H1 (cell line): ENCODE results near the gene RAB11FIP5. TPM values are rescaled to one million over a fixed set of nuclear protein-coding genes. Genes with fewer than 3 reads are reported as not detected.
A peak's percentile ranks its signal among the peaks of the same experiment; 100 is the strongest.

Experiments used
- CTCF ChIA-PET: fragments of 300-600 bp; sonication (Branson Sonifier 250); formaldehyde crosslinking; loops from one replicate; lab custom pipeline; 2021; ENCODE audit not compliant: partially characterized antibody; lab: Charles Lee
- POLR2A ChIA-PET: fragments of 300-600 bp; sonication (Branson Sonifier 250); formaldehyde crosslinking; loops from one replicate; lab custom pipeline; 2021; ENCODE audit warnings: inconsistent platforms; ENCODE audit not compliant: partially characterized antibody; lab: Charles Lee
- DNase-seq, 2 experiments: peaks; one replicate each; pipeline versions ENCODE4 v3.0.0 to v3.0.0-alpha.2; 2010 to 2022; ENCODE audit warnings: low spot score in 2 of 2, low read depth in 1 of 2, mixed read lengths in 1 of 2
- FAIRE-seq: peaks from 2 replicates; lab custom pipeline; 2011; peaks lifted over from hg19 to GRCh38; lab: Jason Lieb, UNC
- H2AFZ ChIP-seq: 2 replicates; pipeline ENCODE4 v1.8.1; 2012; ENCODE audit warnings: low read length, inconsistent platforms
- H2AK5ac ChIP-seq: 2 replicates; pipeline ENCODE4 v1.6.1; 2013; ENCODE audit warnings: low read depth, low read length
- H2BK120ac ChIP-seq: replicated peaks from 2 replicates; pipeline ENCODE3; 2013; ENCODE audit warnings: low read depth, low read length, inconsistent platforms
- H2BK12ac ChIP-seq: 2 replicates; pipeline ENCODE4 v1.6.1; 2013; ENCODE audit warnings: low read depth, low read length
- H2BK15ac ChIP-seq: 2 replicates; pipeline ENCODE4 v1.6.1; 2013; ENCODE audit warnings: low read length
- H2BK20ac ChIP-seq: 2 replicates; pipeline ENCODE4 v1.6.1; 2013; ENCODE audit warnings: low read length
- H2BK5ac ChIP-seq: 2 replicates; pipeline ENCODE4 v1.6.1; 2013; ENCODE audit warnings: low read depth, low read length
- H3K14ac ChIP-seq: 2 replicates; pipeline ENCODE4 v1.6.1; 2013; ENCODE audit warnings: inconsistent platforms; ENCODE audit not compliant: insufficient read length
- H3K18ac ChIP-seq: 2 replicates; pipeline ENCODE4 v1.6.1; 2013; ENCODE audit warnings: low read length; ENCODE audit errors: extremely low read depth
- H3K23ac ChIP-seq: 2 replicates; pipeline ENCODE4 v1.6.1; 2013; ENCODE audit warnings: inconsistent platforms; ENCODE audit not compliant: insufficient read length
- H3K23me2 ChIP-seq: 2 replicates; pipeline ENCODE4 v1.6.1; 2013; ENCODE audit warnings: low read depth, low read length
- H3K27ac ChIP-seq: 2 replicates; pipeline ENCODE4 v1.6.1; 2011; ENCODE audit warnings: low read depth, low read length, inconsistent platforms
- H3K27me3 ChIP-seq, 4 experiments: replicated peaks in 1 of 4; 1 replicate in 1 of 4; 2 replicates in 3 of 4; pipeline versions ENCODE4 v1.6.1 to v1.8.1; 2011 to 2013; ENCODE audit warnings: low read length in 3 of 4, mild to moderate bottlenecking in 3 of 4, inconsistent platforms in 2 of 4, mixed read lengths in 2 of 4, moderate library complexity in 1 of 4; ENCODE audit not compliant: control insufficient read depth in 3 of 4, insufficient read depth in 3 of 4; ENCODE audit errors: extremely low read depth in 1 of 4
- H3K36me3 ChIP-seq, 4 experiments: 2 replicates each; pipeline versions ENCODE4 v1.6.1 to v1.8.1; 2011 to 2013; ENCODE audit warnings: mild to moderate bottlenecking in 4 of 4, low read length in 3 of 4, moderate library complexity in 2 of 4, control low read depth in 1 of 4, inconsistent platforms in 1 of 4; ENCODE audit not compliant: insufficient read depth in 4 of 4, control insufficient read depth in 2 of 4
- H3K4ac ChIP-seq: replicated peaks from 2 replicates; pipeline ENCODE3; 2013; ENCODE audit warnings: low read length, low read depth, mixed read lengths, inconsistent platforms; ENCODE audit not compliant: insufficient read length
- H3K4me1 ChIP-seq, 4 experiments: replicated peaks in 1 of 4; 1 replicate in 1 of 4; 2 replicates in 3 of 4; pipeline versions ENCODE4 v1.6.1 to v1.8.1; 2011 to 2013; ENCODE audit warnings: low read length in 3 of 4, inconsistent platforms in 2 of 4, mixed read lengths in 1 of 4; ENCODE audit not compliant: insufficient read depth in 4 of 4, control insufficient read depth in 3 of 4
- H3K4me2 ChIP-seq, 2 experiments: 2 replicates each; pipeline versions ENCODE4 v1.6.1 to v1.8.1; 2011 to 2013; ENCODE audit warnings: low read depth in 2 of 2, low read length in 2 of 2, control low read depth in 1 of 2, inconsistent platforms in 1 of 2, mild to moderate bottlenecking in 1 of 2; ENCODE audit not compliant: insufficient read depth in 1 of 2
- H3K4me3 ChIP-seq, 4 experiments: fragments of 200-600, 300-600 bp in 1 of 4; sonication (generic), shearing (Covaris generic), sonication (Bioruptor Twin) in 1 of 4; 2 replicates each; pipeline versions ENCODE4 v1.5.1 to v1.8.1; 2011 to 2016; ENCODE audit warnings: low read length in 4 of 4, low read depth in 3 of 4, control low read depth in 2 of 4, inconsistent platforms in 2 of 4, mild to moderate bottlenecking in 2 of 4, mixed read lengths in 1 of 4, moderate library complexity in 1 of 4; ENCODE audit not compliant: insufficient read depth in 2 of 4; ENCODE audit errors: extremely low read depth in 1 of 4
- H3K56ac ChIP-seq: replicated peaks from 2 replicates; pipeline ENCODE3; 2013; ENCODE audit warnings: low read depth, mild to moderate bottlenecking, mixed read lengths, low read length, inconsistent platforms; ENCODE audit not compliant: insufficient read length
- H3K79me1 ChIP-seq: 2 replicates; pipeline ENCODE4 v1.6.1; 2013; ENCODE audit warnings: low read depth, low read length, control low read depth
- H3K79me2 ChIP-seq, 2 experiments: 2 replicates each; pipeline versions ENCODE4 v1.6.1 to v1.8.1; 2012 to 2013; ENCODE audit warnings: low read length in 2 of 2, mild to moderate bottlenecking in 2 of 2, inconsistent platforms in 1 of 2; ENCODE audit not compliant: insufficient read depth in 2 of 2, control insufficient read depth in 1 of 2
- H3K9ac ChIP-seq, 4 experiments: replicated peaks in 1 of 4; 1 replicate in 1 of 4; 2 replicates in 3 of 4; pipeline versions ENCODE4 v1.6.1 to v1.8.1; 2011 to 2013; ENCODE audit warnings: low read depth in 3 of 4, low read length in 3 of 4, control low read depth in 2 of 4, mild to moderate bottlenecking in 2 of 4, moderate library complexity in 2 of 4, inconsistent platforms in 1 of 4; ENCODE audit errors: extremely low read depth in 1 of 4
- H3K9me3 ChIP-seq, 2 experiments: 2 replicates each; pipeline versions ENCODE4 v1.6.1 to v1.8.1; 2012 to 2013; ENCODE audit warnings: mild to moderate bottlenecking in 2 of 2, moderate library complexity in 2 of 2, control low read depth in 1 of 2, inconsistent platforms in 1 of 2, low read depth in 1 of 2, low read length in 1 of 2, mixed read lengths in 1 of 2; ENCODE audit not compliant: insufficient read depth in 2 of 2
- H4K20me1 ChIP-seq, 2 experiments: replicated peaks in 1 of 2; 2 replicates each; pipeline versions ENCODE3 to v1.8.1; 2011 to 2013; ENCODE audit warnings: inconsistent platforms in 2 of 2, low read length in 2 of 2, mild to moderate bottlenecking in 1 of 2; ENCODE audit not compliant: insufficient read depth in 2 of 2, control insufficient read depth in 1 of 2
- H4K5ac ChIP-seq: 2 replicates; pipeline ENCODE4 v1.6.1; 2013; ENCODE audit warnings: low read length, low read depth, mixed read lengths, inconsistent platforms; ENCODE audit not compliant: insufficient read length
- H4K8ac ChIP-seq: 2 replicates; pipeline ENCODE4 v1.8.0; 2013; ENCODE audit warnings: mild to moderate bottlenecking, moderate library complexity, low read length, inconsistent platforms; ENCODE audit not compliant: insufficient read depth; ENCODE audit errors: extremely low read depth
- H4K91ac ChIP-seq: replicated peaks from 2 replicates; pipeline ENCODE3; 2013; ENCODE audit warnings: low read length, mixed read lengths, inconsistent platforms; ENCODE audit not compliant: insufficient read length
- CBX5 ChIP-seq: fragments of 300-800, 300-1000 bp; sonication (generic); IDR thresholded peaks from 2 replicates; pipeline ENCODE4 v1.7.1; 2016; ENCODE audit warnings: antibody characterized with exemption, low read length, low read depth
- MAFK ChIP-seq: IDR thresholded peaks from 2 replicates; pipeline ENCODE4 v1.6.1; 2012; ENCODE audit warnings: low read depth, mild to moderate bottlenecking, improper control_type of control experiment, low read length
- NRF1 ChIP-seq: IDR thresholded peaks from 2 replicates; pipeline ENCODE4 v1.6.1; 2011; ENCODE audit warnings: mild to moderate bottlenecking, low read depth, low read length, improper control_type of control experiment
- RXRA ChIP-seq: IDR thresholded peaks from 2 replicates; pipeline ENCODE4 v1.6.1; 2011; ENCODE audit warnings: low read depth, mild to moderate bottlenecking, low read length, moderate library complexity; ENCODE audit not compliant: insufficient read depth
- SAP30 ChIP-seq: fragments of 300-600 bp; sonication (generic); IDR thresholded peaks from 2 replicates; pipeline ENCODE4 v1.7.1; 2012; ENCODE audit warnings: low read length, moderate library complexity, mild to moderate bottlenecking, inconsistent platforms; ENCODE audit not compliant: insufficient read depth, insufficient replicate concordance
- SRF ChIP-seq: IDR thresholded peaks from 2 replicates; pipeline ENCODE4 v1.6.1; 2011; ENCODE audit warnings: mild to moderate bottlenecking, low read depth, low read length, moderate library complexity
- WGBS, 2 experiments: shearing (Covaris generic) in 1 of 2; methylation state at CpG; one replicate each; pipeline versions ENCODE4 v1.1.6 to v1.1.7; 2013 to 2015; ENCODE audit warnings: low lambda C conversion rate in 2 of 2, mixed read lengths in 2 of 2, inconsistent platforms in 1 of 2, low coverage in 1 of 2, missing lambda C conversion rate in 1 of 2; ENCODE audit not compliant: insufficient replicate concordance in 2 of 2, insufficient coverage in 1 of 2, insufficient read length in 1 of 2; ENCODE audit errors: extremely low coverage in 1 of 2, missing lambda C conversion rate in 1 of 2; 5-methylcytosine and 5-hydroxymethylcytosine counted together
- polyA plus RNA-seq, 7 experiments: library from polyadenylated mRNA; depleted of rRNA in 3 of 7; stranded (reverse) in 5 of 7; unstranded in 2 of 7; fragments of >200 nt in 5 of 7; fragments of 200-250 nt in 2 of 7; gene quantifications; 1 replicate in 5 of 7; 2 replicates in 1 of 7; 4 replicates in 1 of 7; pipeline versions ENCODE4 v1.2.1 to v1.2.3, GENCODE V29; 2011 to 2013; ENCODE audit warnings: missing spikeins in 2 of 7, mixed read lengths in 2 of 7
- total RNA-seq: library from RNA; stranded (reverse); fragmentation: NEBNext Ultra II Directional; extraction: Animal tissue kit (Norgen Biotek cat#: 25700); gene quantifications from 2 replicates; pipeline ENCODE4 v1.2.1, GENCODE V29; 2021

Gene RAB11FIP5
- total and polyA plus RNA-seq, 2 of the 8 experiments (the other 6 are each of a cell fraction or from before 2014, with no cell fraction given), result 6.3 to 17.0 TPM

DNA sequence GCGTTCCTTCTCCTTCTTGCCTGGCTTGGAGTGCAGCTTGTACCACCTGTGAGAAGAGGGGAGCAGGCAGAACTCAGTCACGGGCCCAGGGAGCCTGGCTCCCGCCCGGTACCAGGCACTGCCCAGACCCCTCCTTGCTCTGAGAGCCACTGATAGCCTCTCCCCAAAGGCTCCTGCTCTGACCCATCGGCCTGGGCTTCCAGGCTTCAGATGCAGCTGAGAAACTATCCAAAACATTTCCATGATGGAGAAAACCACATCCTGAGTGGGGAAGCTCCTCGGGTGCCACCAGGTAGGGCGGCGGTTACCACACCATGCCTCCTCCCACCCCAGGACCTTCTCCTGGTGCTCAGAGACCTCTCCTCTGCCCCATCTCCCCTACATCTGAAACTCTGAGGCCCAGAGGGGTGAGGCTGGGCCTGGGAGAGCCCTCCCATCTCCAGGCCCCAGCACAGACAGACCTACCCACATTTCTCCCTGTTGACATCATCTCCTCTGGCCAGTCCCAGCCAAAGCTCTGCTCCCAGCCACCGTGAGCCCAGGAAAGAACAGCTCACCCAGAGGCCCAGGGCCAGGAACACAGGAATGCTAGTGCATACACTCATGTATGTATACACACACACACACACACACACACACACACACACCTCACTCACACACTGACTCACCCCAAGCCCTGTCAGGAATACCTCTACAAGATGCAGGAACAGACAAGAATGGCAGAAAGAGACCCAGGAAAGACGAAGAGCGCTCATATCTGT is 23.3 kb downstream of the RAB11FIP5 start:
- Histone ChIP-seq H2BK15ac (no peak overlapping the region), H4K91ac (no peak overlapping the region), H3K9me3 (no peaks in the 10 kb centered on the region), H3K23ac (no peak overlapping the region), H3K36me3 (no peaks in the 10 kb centered on the region), H3K4me1 (no peaks in the 10 kb centered on the region; a peak in 2 of 7 replicates), H2AK5ac (peak overlapping the region; percentile 47; the same call in 1 of the 2 replicates), H3K4me3 (no peak overlapping the region), H3K18ac (no peak overlapping the region), H4K8ac (no peak overlapping the region), H3K27ac (no peak overlapping the region), H2BK120ac (no peak overlapping the region), H3K56ac (no peak overlapping the region), H3K79me2 (no peaks in the 10 kb centered on the region; a peak in 1 of 4 replicates), H3K23me2 (no peaks in the 10 kb centered on the region), H4K20me1 (peaks cover 0 to 8% of the 10 kb centered on the region in 2 experiments), H2BK20ac (no peak overlapping the region), H2BK5ac (no peak overlapping the region; the same call in 1 of the 2 replicates), H3K79me1 (peaks cover 8% of the 10 kb centered on the region), H3K14ac (no peak overlapping the region), H3K4me2 (no peak overlapping the region), H3K4ac (no peak overlapping the region), H3K27me3 (no peaks in the 10 kb centered on the region), H2AFZ (no peak overlapping the region), H4K5ac (no peak overlapping the region), H2BK12ac (no peak overlapping the region), H3K9ac (no peak overlapping the region)
- POLR2A ChIA-PET, result interaction anchor here (3.4 kb wide), 1 partner anchor 22 kb away, joined by 11 read pairs; no protein-coding TSS in a partner anchor
- TF ChIP-seq CBX5 (no peak), NRF1 (no peak), RXRA (no peak), SRF (no peak), SAP30 (no peak), MAFK (no peak)
- no peak for DNase-seq
- CTCF ChIA-PET, result interaction anchor here (1.3 to 12.9 kb wide), 14 partner anchors 9 to 123 kb away, joined by 3 to 321 read pairs (median 6); partner anchors contain the start of gene RAB11FIP5
- FAIRE-seq, result no peak
- 93% methylated on average over 11 of the region's 11 CpGs; no CpG with 5 or more reads in 1 of the 2 experiments for WGBS, 2 experiments
